Bronchial epithelial cell (primary cell): ENCODE measurements around the gene HSD11B1. TPM values are rescaled to one million over a fixed set of nuclear protein-coding genes. Genes with fewer than 3 reads are reported as not detected.

ENCODE experiments used
- DNase-seq: peaks from one replicate; pipeline ENCODE4 v3.0.0-alpha.2; 2010; ENCODE audit warnings: low read depth
- FAIRE-seq: peaks from 2 replicates; lab custom pipeline; 2011; peaks lifted over from hg19 to GRCh38; lab: Jason Lieb, UNC
- H3K27me3 ChIP-seq: 2 replicates; pipeline ENCODE4 v1.5.1; 2011; ENCODE audit warnings: low read length; ENCODE audit not compliant: control insufficient read depth, insufficient read depth
- H3K36me3 ChIP-seq: 2 replicates; pipeline ENCODE4 v1.5.1; 2011; ENCODE audit warnings: low read length; ENCODE audit not compliant: control insufficient read depth, insufficient read depth
- H3K4me3 ChIP-seq: 2 replicates; pipeline ENCODE4 v1.5.1; 2011; ENCODE audit warnings: mild to moderate bottlenecking, low read depth, low read length, control low read depth
- CTCF ChIP-seq: IDR thresholded peaks from 2 replicates; pipeline ENCODE4 v1.5.1; 2011; ENCODE audit warnings: mild to moderate bottlenecking, moderate library complexity, low read length, control low read depth, inconsistent platforms; ENCODE audit not compliant: insufficient read depth, severe bottlenecking
- total RNA-seq: library from RNA; depleted of rRNA; stranded (reverse); fragments of >200 nt; gene quantifications from 2 replicates; pipeline ENCODE4 v1.2.1, GENCODE V29; 2014

The HSD11B1 gene
- total RNA-seq, 1 donor from 2014 or later: 10.5 TPM

- FAIRE-seq: no peak
- no peak for DNase-seq
- no peak for TF ChIP-seq CTCF
- Histone ChIP-seq H3K4me3 (no peak overlapping the region), H3K27me3 (no peaks in the 10 kb centered on the region), H3K36me3 (no peaks in the 10 kb centered on the region)
These were observed 55.2 kb downstream of the HSD11B1 start for GRCh38 chr1:209759829-209760359.

GRCh38 chr1:209761011-209761635, 56.5 kb downstream of the HSD11B1 start:
- TF ChIP-seq CTCF: no peak
- Histone ChIP-seq H3K4me3 (no peak overlapping the region), H3K27me3 (no peaks in the 10 kb centered on the region), H3K36me3 (no peaks in the 10 kb centered on the region)
- FAIRE-seq (no peak), DNase-seq (peak; percentile 30)

DNA sequence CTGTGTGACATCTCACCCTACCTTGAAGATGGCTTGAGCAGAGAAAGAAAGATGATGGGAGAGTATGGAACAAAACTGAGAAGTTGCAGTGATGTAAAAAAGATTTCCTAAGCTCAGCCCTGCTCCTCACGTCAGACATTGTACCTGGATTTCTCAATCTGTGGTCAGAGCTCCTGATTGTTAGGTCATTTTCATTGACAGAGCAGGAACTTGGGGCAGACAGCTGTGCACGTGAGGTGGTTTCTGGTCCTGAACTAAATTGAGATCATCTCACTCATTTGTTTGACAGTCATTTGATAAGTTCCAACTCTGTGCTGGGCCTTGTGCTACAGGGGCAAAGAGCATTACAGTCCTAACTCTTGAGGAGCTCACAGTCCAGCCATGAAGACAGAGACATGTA, 61.4 kb downstream of the HSD11B1 start:
- FAIRE-seq (no peak), DNase-seq (no peak)
- TF ChIP-seq CTCF: no peak
- H3K36me3 ChIP-seq: no peaks in the 10 kb centered on the region
- no peak overlapping the region for H3K4me3 ChIP-seq
- H3K27me3 ChIP-seq: no peaks in the 10 kb centered on the region

GRCh38 chr1:209767096-209767495, 62.5 kb downstream of the HSD11B1 start:
- DNase-seq (no peak), FAIRE-seq (no peak)
- Histone ChIP-seq H3K4me3 (no peak overlapping the region), H3K27me3 (no peaks in the 10 kb centered on the region), H3K36me3 (no peaks in the 10 kb centered on the region)
- TF ChIP-seq CTCF: no peak

DNA sequence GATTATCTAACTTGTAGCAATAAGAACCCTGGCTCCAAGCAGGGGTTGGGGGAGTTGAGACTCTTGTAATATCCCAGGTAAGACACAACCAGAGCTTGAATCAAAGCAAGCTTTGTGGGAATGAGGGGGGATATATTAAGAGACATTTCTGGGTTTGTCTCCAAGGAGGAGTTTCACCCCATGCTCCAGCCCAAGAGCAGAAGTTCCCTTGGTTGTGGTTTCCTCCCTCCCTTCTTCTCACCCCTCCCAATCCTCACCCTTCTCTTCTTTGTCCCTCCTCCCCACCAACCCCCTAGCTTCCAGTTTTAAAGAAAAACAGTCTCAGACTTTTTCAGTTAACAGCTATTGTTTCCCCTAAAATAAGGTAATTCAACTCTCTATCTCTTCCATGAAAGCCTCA, 63.1 kb downstream of the HSD11B1 start:
- Histone ChIP-seq H3K36me3 (no peaks in the 10 kb centered on the region), H3K27me3 (no peaks in the 10 kb centered on the region), H3K4me3 (no peak overlapping the region)
- TF ChIP-seq CTCF: no peak
- DNase-seq: no peak
- no peak for FAIRE-seq

GRCh38 chr1:209768354-209768774, 63.7 kb downstream of the HSD11B1 start:
- H3K4me3 ChIP-seq: no peak overlapping the region
- TF ChIP-seq CTCF: no peak
- DNase-seq (no peak), FAIRE-seq (peak; percentile 66)
- H3K27me3 ChIP-seq: no peaks in the 10 kb centered on the region
- H3K36me3 ChIP-seq: no peaks in the 10 kb centered on the region
